SK-N-SH treated with all-trans-retinoic acid at 6 μM for 48 hours (cell line): ENCODE results near the gene AKAP8.

Experiments
- BACH2 ChIP-seq: fragments of 250-450 bp; sonication (Bioruptor Pico); IDR thresholded peaks from 2 replicates; pipeline ENCODE4 v1.9.0; 2021; ENCODE audit warnings: mild to moderate bottlenecking, borderline replicate concordance
- GLIS3 ChIP-seq: fragments of 250-450 bp; sonication (Bioruptor Pico); IDR thresholded peaks from 2 replicates; pipeline ENCODE4 v1.5.0; 2020; ENCODE audit warnings: mild to moderate bottlenecking, moderate library complexity
- PPARA ChIP-seq: fragments of 250-450 bp; sonication (Bioruptor Pico); IDR thresholded peaks from 2 replicates; pipeline ENCODE4 v1.5.0; 2020; ENCODE audit warnings: mild to moderate bottlenecking, borderline replicate concordance
- RARB ChIP-seq: fragments of 250-450 bp; sonication (Bioruptor Pico); IDR thresholded peaks from 2 replicates; pipeline ENCODE4 v1.8.0; 2021; ENCODE audit warnings: mild to moderate bottlenecking, moderate library complexity
- TOX ChIP-seq: fragments of 250-450 bp; sonication (Bioruptor Pico); IDR thresholded peaks from 2 replicates; pipeline ENCODE4 v1.8.0; 2021; ENCODE audit warnings: mild to moderate bottlenecking, moderate library complexity, borderline replicate concordance
- TSHZ2 ChIP-seq: fragments of 250-450 bp; sonication (Bioruptor Pico); IDR thresholded peaks from 2 replicates; pipeline ENCODE4 v1.5.0; 2020; ENCODE audit warnings: mild to moderate bottlenecking, moderate library complexity
- ZFP30 ChIP-seq: fragments of 450-650 bp; formaldehyde crosslinking; IDR thresholded peaks from 2 replicates; pipeline ENCODE4 v1.5.0; 2022; ENCODE audit warnings: mild to moderate bottlenecking, moderate library complexity
- ZNF70 ChIP-seq: fragments of 450-650 bp; formaldehyde crosslinking; IDR thresholded peaks from 2 replicates; pipeline ENCODE4 v1.5.0; 2020; ENCODE audit warnings: mild to moderate bottlenecking, moderate library complexity
- ZNF8 ChIP-seq: fragments of 450-650 bp; formaldehyde crosslinking; IDR thresholded peaks from 2 replicates; pipeline ENCODE4 v1.5.0; 2020; ENCODE audit warnings: mild to moderate bottlenecking, moderate library complexity
- TF ChIP-seq, protein P1 (sequence below): fragments of 250-450 bp; sonication (Bioruptor Pico); IDR thresholded peaks from 2 replicates; pipeline ENCODE4 v1.8.0; 2020; ENCODE audit warnings: mild to moderate bottlenecking, moderate library complexity, borderline replicate concordance
- TF ChIP-seq, protein P2 (sequence below): fragments of 250-450 bp; sonication (Bioruptor Pico); IDR thresholded peaks from 2 replicates; pipeline ENCODE4 v1.8.0; 2021; ENCODE audit warnings: low read depth, mild to moderate bottlenecking, moderate library complexity, borderline replicate concordance

GRCh38 chr19:15421721-15422260 is 42.2 kb upstream of the AKAP8 start:
- TF ChIP-seq GLIS3, result no peak
- TF ChIP-seq, protein P1, sequence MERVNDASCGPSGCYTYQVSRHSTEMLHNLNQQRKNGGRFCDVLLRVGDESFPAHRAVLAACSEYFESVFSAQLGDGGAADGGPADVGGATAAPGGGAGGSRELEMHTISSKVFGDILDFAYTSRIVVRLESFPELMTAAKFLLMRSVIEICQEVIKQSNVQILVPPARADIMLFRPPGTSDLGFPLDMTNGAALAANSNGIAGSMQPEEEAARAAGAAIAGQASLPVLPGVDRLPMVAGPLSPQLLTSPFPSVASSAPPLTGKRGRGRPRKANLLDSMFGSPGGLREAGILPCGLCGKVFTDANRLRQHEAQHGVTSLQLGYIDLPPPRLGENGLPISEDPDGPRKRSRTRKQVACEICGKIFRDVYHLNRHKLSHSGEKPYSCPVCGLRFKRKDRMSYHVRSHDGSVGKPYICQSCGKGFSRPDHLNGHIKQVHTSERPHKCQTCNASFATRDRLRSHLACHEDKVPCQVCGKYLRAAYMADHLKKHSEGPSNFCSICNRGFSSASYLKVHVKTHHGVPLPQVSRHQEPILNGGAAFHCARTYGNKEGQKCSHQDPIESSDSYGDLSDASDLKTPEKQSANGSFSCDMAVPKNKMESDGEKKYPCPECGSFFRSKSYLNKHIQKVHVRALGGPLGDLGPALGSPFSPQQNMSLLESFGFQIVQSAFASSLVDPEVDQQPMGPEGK (CRISPR knock-in tag), result no peak
- no peak for TF ChIP-seq RARB (CRISPR knock-in tag)
- peak; percentile 54; the same call in 1 of the 2 replicates for TF ChIP-seq TSHZ2 (CRISPR knock-in tag)
- TF ChIP-seq TOX (CRISPR knock-in tag), result no peak
- TF ChIP-seq, protein P2, sequence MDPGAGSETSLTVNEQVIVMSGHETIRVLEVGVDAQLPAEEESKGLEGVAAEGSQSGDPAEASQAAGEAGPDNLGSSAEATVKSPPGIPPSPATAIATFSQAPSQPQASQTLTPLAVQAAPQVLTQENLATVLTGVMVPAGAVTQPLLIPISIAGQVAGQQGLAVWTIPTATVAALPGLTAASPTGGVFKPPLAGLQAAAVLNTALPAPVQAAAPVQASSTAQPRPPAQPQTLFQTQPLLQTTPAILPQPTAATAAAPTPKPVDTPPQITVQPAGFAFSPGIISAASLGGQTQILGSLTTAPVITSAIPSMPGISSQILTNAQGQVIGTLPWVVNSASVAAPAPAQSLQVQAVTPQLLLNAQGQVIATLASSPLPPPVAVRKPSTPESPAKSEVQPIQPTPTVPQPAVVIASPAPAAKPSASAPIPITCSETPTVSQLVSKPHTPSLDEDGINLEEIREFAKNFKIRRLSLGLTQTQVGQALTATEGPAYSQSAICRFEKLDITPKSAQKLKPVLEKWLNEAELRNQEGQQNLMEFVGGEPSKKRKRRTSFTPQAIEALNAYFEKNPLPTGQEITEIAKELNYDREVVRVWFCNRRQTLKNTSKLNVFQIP (CRISPR knock-in tag), result no peak
- no peak for TF ChIP-seq BACH2
- TF ChIP-seq PPARA (CRISPR knock-in tag), result no peak
- no peak for TF ChIP-seq ZNF70
- no peak for TF ChIP-seq ZNF8
- no peak for TF ChIP-seq ZFP30 (CRISPR knock-in tag)
